ENCODE data around the gene HELB.

- TF ChIP-seq CTCF (conservative IDR thresholded peaks at IDR 0.05) (no peak), EZH2 (IDR thresholded peaks at IDR 0.05; ENCODE audit: low read depth) (no peak)
Observed at GRCh38 chr12:66290716-66291200, 11.5 kb upstream of the HELB start.
